Measurements from ENCODE around the gene ATG4B.

GRCh38 chr2:241703032-241703604 is 65.6 kb downstream of the ATG4B start:
- TF ChIP-seq ARNTL (CRISPR knock-in tag; IDR thresholded peaks at IDR 0.05; ENCODE audit: borderline replicate concordance, low read depth): no peak
- no peak for TF ChIP-seq RARB (CRISPR knock-in tag; IDR thresholded peaks at IDR 0.05)
- no peak for TF ChIP-seq ZFP3 (CRISPR knock-in tag; IDR thresholded peaks at IDR 0.05)
- no peak for TF ChIP-seq ZFP30 (CRISPR knock-in tag; IDR thresholded peaks at IDR 0.05)
- no peak for TF ChIP-seq CSDC2 (CRISPR knock-in tag; IDR thresholded peaks at IDR 0.05)

All from SK-N-SH treated with all-trans-retinoic acid at 6 μM for 48 hours (cell line).